GM12878 (cell line): Measurements from ENCODE around the gene HPS3. TPM values are rescaled to one million over a fixed set of nuclear protein-coding genes. Genes with fewer than 3 reads are reported as not detected.

Experiments
- BMI1 ChIP-seq: fragments of 450-650 bp; IDR thresholded peaks from 2 replicates; pipeline ENCODE4 v1.6.1; 2016; ENCODE audit warnings: mild to moderate bottlenecking, moderate library complexity, borderline replicate concordance
- CBFB ChIP-seq: IDR thresholded peaks from 2 replicates; pipeline ENCODE4 v1.6.1; 2016; ENCODE audit warnings: antibody characterized with exemption, low read depth
- DPF2 ChIP-seq: fragments of 450-650 bp; IDR thresholded peaks from 2 replicates; pipeline ENCODE4 v1.6.1; 2017; ENCODE audit warnings: mild to moderate bottlenecking
- EED ChIP-seq: sonication (generic); IDR thresholded peaks from 2 replicates; pipeline ENCODE4 v1.6.1; 2016; ENCODE audit warnings: antibody characterized with exemption, low read depth
- GATAD2B ChIP-seq: fragments of 450-650 bp; conservative IDR thresholded peaks from 2 replicates; pipeline ENCODE4 v1.6.1; 2017; ENCODE audit warnings: low read depth, mild to moderate bottlenecking, moderate library complexity
- HDAC2 ChIP-seq: fragments of 200-600 bp; sonication (generic); IDR thresholded peaks from 2 replicates; pipeline ENCODE4 v1.6.1; 2017
- HDGF ChIP-seq: fragments of 450-650 bp; IDR thresholded peaks from 2 replicates; pipeline ENCODE4 v1.6.1; 2016; ENCODE audit warnings: antibody characterized with exemption
- IRF4 ChIP-seq: IDR thresholded peaks from 2 replicates; pipeline ENCODE4 v1.6.1; 2011; ENCODE audit warnings: low read depth, low read length
- MTA2 ChIP-seq: fragments of 450-650 bp; IDR thresholded peaks from 2 replicates; pipeline ENCODE4 v1.6.1; 2016; ENCODE audit warnings: low read depth, mild to moderate bottlenecking, moderate library complexity
- MYC ChIP-seq: IDR thresholded peaks from 2 replicates; pipeline ENCODE4 v1.6.1; 2011; ENCODE audit warnings: mild to moderate bottlenecking, low read length, moderate library complexity, inconsistent platforms; ENCODE audit not compliant: insufficient read depth, insufficient replicate concordance, insufficient read length, severe bottlenecking
- NFIC ChIP-seq: IDR thresholded peaks from 2 replicates; pipeline ENCODE4 v1.6.1; 2012; ENCODE audit warnings: low read depth, mild to moderate bottlenecking, inconsistent platforms, low read length, moderate library complexity
- NFXL1 ChIP-seq: fragments of 450-650 bp; IDR thresholded peaks from 2 replicates; pipeline ENCODE4 v1.6.1; 2017; ENCODE audit warnings: antibody characterized with exemption, mild to moderate bottlenecking, borderline replicate concordance
- POU2F2 ChIP-seq: IDR thresholded peaks from 3 replicates; pipeline ENCODE4 v1.6.1; 2011; ENCODE audit warnings: low read depth, mild to moderate bottlenecking, low read length, borderline replicate concordance
- SMAD1 ChIP-seq: fragments of 450-650 bp; IDR thresholded peaks from 2 replicates; pipeline ENCODE4 v1.6.1; 2018; ENCODE audit warnings: mild to moderate bottlenecking, low read depth; ENCODE audit not compliant: partially characterized antibody
- SP1 ChIP-seq: IDR thresholded peaks from one replicate; pipeline ENCODE4 v1.6.1; 2011; ENCODE audit warnings: low read depth, low read length
- WRNIP1 ChIP-seq: IDR thresholded peaks from 2 replicates; pipeline ENCODE4 v1.6.1; 2011; ENCODE audit warnings: low read depth, low read length, improper control_type of control experiment, borderline replicate concordance
- YY1 ChIP-seq: IDR thresholded peaks from 2 replicates; pipeline ENCODE4 v1.6.1; 2011; ENCODE audit warnings: low read depth, mild to moderate bottlenecking, low read length
- ZNF217 ChIP-seq: fragments of 450-650 bp; IDR thresholded peaks from 2 replicates; pipeline ENCODE4 v1.6.1; 2017; ENCODE audit warnings: antibody characterized with exemption, mild to moderate bottlenecking
- polyA plus RNA-seq, 11 experiments: library from polyadenylated mRNA; depleted of rRNA in 4 of 11; unstranded in 6 of 11; stranded (reverse) in 5 of 11; fragments of >200 nt; fragmentation: Nextera tagmentation in 4 of 11; fragmentation: Illumina TruSeq in 1 of 11; extraction: Ambion mirVana in 4 of 11; extraction: Trizol in 1 of 11; gene quantifications; 1 replicate in 1 of 11; 2 replicates in 10 of 11; pipeline versions ENCODE4 v1.2.1 to v1.2.3, GENCODE V29; 2011 to 2016; ENCODE audit warnings: inconsistent platforms in 2 of 11, missing spikeins in 2 of 11, low read depth in 1 of 11
- total RNA-seq, 4 experiments: library from RNA; depleted of rRNA in 3 of 4; stranded (reverse); fragments of >200 nt in 3 of 4; fragmentation: Illumina TruSeq in 1 of 4; extraction: Trizol in 1 of 4; gene quantifications; 2 replicates each; pipeline versions ENCODE4 v1.2.1 to v1.2.3, GENCODE V29; 2013 to 2021
- TF ChIP-seq, protein P1 (sequence below): fragments of 450-650 bp; IDR thresholded peaks from 2 replicates; pipeline ENCODE4 v1.6.1; 2016; ENCODE audit warnings: mild to moderate bottlenecking
- TF ChIP-seq, protein P2 (sequence below): fragments of 450-650 bp; IDR thresholded peaks from 2 replicates; pipeline ENCODE4 v1.6.1; 2017; ENCODE audit warnings: mild to moderate bottlenecking, moderate library complexity
- TF ChIP-seq, protein P3 (sequence below): IDR thresholded peaks from 2 replicates; pipeline ENCODE4 v1.6.1; 2012; ENCODE audit warnings: low read depth, low read length, improper control_type of control experiment
- TF ChIP-seq, protein P4 (sequence below): fragments of 450-650 bp; formaldehyde crosslinking; IDR thresholded peaks from 2 replicates; pipeline ENCODE4 v1.4.0; 2020; ENCODE audit warnings: mild to moderate bottlenecking, moderate library complexity

Gene HPS3
- total and polyA plus RNA-seq, 10 of the 15 experiments (the other 5 are each of a cell fraction or from before 2014, with no cell fraction given), result 2.7 to 26.5 (median 14.8) TPM

DNA sequence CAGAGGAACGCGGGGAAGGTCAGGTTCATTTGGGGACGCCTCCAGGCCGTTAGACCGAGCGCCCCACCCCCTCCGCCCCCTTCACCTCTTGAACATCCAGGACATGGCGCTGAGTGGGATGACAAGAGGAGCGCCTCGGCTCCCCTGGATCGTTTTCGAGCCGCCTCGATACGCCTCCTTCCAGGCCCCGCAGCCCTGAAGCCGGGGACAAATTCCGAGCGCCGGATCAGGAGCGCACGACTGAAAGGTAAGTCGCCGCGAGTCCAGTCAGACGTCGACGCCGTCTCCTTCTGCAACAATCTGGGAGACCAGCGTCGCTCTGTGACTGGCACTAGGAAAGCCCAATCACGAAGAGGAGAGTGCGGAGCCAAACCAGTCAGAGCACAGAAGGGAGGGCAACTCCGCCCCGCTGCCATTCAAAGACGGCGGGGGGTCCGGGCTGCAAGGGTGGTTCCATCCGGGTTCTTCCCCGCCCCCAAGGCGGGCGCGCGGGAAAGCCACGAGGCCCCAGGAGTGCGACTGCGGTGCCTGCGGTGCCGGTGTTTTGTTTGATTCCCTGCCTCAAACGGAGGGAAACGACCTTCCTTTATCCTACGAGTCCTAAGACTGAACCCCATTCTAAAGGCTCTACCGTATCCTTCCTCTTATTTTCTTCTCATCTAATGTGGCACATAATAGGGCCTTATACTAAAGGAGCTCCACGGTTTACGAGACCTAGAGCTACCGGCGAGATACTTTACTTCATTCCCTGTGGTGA lies 43.0 kb upstream of the HPS3 start, which contains the start of gene HLTF (continued):
- no peak for TF ChIP-seq EED
- no peak; the same call in 1 of the 2 replicates for TF ChIP-seq CBFB
- TF ChIP-seq SP1, result peak; percentile 99
- no peak for TF ChIP-seq MTA2
- TF ChIP-seq IRF4, result 0 out of 2 replicates have a peak, but pooled peaks have one; percentile 4
- peak; percentile 23 for TF ChIP-seq GATAD2B
- TF ChIP-seq HDGF, result no peak
- TF ChIP-seq, protein P1, sequence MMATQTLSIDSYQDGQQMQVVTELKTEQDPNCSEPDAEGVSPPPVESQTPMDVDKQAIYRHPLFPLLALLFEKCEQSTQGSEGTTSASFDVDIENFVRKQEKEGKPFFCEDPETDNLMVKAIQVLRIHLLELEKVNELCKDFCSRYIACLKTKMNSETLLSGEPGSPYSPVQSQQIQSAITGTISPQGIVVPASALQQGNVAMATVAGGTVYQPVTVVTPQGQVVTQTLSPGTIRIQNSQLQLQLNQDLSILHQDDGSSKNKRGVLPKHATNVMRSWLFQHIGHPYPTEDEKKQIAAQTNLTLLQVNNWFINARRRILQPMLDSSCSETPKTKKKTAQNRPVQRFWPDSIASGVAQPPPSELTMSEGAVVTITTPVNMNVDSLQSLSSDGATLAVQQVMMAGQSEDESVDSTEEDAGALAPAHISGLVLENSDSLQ, result peak; percentile 99
- TF ChIP-seq POU2F2, result 0 out of 3 replicates have a peak, but pooled peaks have one; percentile 6
- no peak for TF ChIP-seq HDAC2
- TF ChIP-seq, protein P2, sequence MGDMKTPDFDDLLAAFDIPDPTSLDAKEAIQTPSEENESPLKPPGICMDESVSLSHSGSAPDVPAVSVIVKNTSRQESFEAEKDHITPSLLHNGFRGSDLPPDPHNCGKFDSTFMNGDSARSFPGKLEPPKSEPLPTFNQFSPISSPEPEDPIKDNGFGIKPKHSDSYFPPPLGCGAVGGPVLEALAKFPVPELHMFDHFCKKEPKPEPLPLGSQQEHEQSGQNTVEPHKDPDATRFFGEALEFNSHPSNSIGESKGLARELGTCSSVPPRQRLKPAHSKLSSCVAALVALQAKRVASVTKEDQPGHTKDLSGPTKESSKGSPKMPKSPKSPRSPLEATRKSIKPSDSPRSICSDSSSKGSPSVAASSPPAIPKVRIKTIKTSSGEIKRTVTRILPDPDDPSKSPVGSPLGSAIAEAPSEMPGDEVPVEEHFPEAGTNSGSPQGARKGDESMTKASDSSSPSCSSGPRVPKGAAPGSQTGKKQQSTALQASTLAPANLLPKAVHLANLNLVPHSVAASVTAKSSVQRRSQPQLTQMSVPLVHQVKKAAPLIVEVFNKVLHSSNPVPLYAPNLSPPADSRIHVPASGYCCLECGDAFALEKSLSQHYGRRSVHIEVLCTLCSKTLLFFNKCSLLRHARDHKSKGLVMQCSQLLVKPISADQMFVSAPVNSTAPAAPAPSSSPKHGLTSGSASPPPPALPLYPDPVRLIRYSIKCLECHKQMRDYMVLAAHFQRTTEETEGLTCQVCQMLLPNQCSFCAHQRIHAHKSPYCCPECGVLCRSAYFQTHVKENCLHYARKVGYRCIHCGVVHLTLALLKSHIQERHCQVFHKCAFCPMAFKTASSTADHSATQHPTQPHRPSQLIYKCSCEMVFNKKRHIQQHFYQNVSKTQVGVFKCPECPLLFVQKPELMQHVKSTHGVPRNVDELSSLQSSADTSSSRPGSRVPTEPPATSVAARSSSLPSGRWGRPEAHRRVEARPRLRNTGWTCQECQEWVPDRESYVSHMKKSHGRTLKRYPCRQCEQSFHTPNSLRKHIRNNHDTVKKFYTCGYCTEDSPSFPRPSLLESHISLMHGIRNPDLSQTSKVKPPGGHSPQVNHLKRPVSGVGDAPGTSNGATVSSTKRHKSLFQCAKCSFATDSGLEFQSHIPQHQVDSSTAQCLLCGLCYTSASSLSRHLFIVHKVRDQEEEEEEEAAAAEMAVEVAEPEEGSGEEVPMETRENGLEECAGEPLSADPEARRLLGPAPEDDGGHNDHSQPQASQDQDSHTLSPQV, result no peak
- TF ChIP-seq BMI1, result no peak
- TF ChIP-seq, protein P3, sequence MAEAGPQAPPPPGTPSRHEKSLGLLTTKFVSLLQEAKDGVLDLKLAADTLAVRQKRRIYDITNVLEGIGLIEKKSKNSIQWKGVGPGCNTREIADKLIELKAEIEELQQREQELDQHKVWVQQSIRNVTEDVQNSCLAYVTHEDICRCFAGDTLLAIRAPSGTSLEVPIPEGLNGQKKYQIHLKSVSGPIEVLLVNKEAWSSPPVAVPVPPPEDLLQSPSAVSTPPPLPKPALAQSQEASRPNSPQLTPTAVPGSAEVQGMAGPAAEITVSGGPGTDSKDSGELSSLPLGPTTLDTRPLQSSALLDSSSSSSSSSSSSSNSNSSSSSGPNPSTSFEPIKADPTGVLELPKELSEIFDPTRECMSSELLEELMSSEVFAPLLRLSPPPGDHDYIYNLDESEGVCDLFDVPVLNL, result peak; percentile 78
- TF ChIP-seq SMAD1, result no peak
- no peak for TF ChIP-seq NFIC
- no peak for TF ChIP-seq NFXL1
- TF ChIP-seq ZNF217, result no peak
- no peak for TF ChIP-seq WRNIP1
- TF ChIP-seq YY1, result peak; percentile 33
- TF ChIP-seq, protein P4, sequence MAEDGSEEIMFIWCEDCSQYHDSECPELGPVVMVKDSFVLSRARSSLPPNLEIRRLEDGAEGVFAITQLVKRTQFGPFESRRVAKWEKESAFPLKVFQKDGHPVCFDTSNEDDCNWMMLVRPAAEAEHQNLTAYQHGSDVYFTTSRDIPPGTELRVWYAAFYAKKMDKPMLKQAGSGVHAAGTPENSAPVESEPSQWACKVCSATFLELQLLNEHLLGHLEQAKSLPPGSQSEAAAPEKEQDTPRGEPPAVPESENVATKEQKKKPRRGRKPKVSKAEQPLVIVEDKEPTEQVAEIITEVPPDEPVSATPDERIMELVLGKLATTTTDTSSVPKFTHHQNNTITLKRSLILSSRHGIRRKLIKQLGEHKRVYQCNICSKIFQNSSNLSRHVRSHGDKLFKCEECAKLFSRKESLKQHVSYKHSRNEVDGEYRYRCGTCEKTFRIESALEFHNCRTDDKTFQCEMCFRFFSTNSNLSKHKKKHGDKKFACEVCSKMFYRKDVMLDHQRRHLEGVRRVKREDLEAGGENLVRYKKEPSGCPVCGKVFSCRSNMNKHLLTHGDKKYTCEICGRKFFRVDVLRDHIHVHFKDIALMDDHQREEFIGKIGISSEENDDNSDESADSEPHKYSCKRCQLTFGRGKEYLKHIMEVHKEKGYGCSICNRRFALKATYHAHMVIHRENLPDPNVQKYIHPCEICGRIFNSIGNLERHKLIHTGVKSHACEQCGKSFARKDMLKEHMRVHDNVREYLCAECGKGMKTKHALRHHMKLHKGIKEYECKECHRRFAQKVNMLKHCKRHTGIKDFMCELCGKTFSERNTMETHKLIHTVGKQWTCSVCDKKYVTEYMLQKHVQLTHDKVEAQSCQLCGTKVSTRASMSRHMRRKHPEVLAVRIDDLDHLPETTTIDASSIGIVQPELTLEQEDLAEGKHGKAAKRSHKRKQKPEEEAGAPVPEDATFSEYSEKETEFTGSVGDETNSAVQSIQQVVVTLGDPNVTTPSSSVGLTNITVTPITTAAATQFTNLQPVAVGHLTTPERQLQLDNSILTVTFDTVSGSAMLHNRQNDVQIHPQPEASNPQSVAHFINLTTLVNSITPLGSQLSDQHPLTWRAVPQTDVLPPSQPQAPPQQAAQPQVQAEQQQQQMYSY, result no peak
- TF ChIP-seq MYC, result no peak
- TF ChIP-seq DPF2, result peak; percentile 98
